K562 (cell line): Measurements from ENCODE around the gene ARHGAP18. TPM values are rescaled to one million over a fixed set of nuclear protein-coding genes. Genes with fewer than 3 reads are reported as not detected.

Experiments used
- ATAC-seq: fragments of 200-7000 bp; cut with Tn5 transposase; 3 replicates; pipeline ENCODE4 v1.9.1; 2020; ENCODE audit warnings: moderate library complexity
- BruUV-seq: library from RNA; stranded (reverse); fragments of 400-500 nt; replicated peaks from 2 replicates; lab custom pipeline; 2021; lab: Mats Ljungman, UMichigan
- CTCF ChIA-PET: fragments of 300-600 bp; formaldehyde crosslinking; extraction: SDS; loops from one replicate; lab custom pipeline; 2021; ENCODE audit warnings: low intra/inter-chr PET ratio; lab: Yijun Ruan, JAX
- POLR2A ChIA-PET: fragments of 300-600, 350-650 bp; sonication (Branson Sonifier 250); formaldehyde crosslinking; extraction: SDS; loops from one replicate; lab custom pipeline; 2021; ENCODE audit warnings: antibody characterized with exemption, inconsistent platforms; lab: Yijun Ruan, JAX
- DNase-seq, 4 experiments: peaks; one replicate each; pipeline versions ENCODE4 v3.0.0 to v3.0.0-alpha.2; 2011 to 2018; ENCODE audit warnings: low spot score in 3 of 4, mixed read lengths in 3 of 4; ENCODE audit errors: extremely low read depth in 1 of 4
- FAIRE-seq: peaks from 2 replicates; lab custom pipeline; 2011; peaks lifted over from hg19 to GRCh38; lab: Jason Lieb, UNC
- H2AFZ ChIP-seq: 2 replicates; pipeline ENCODE4 v1.6.0; 2011; ENCODE audit warnings: low read depth, low read length, control low read depth, inconsistent platforms
- H3K27ac ChIP-seq: fragments of 200-600 bp; 3 replicates; pipeline ENCODE4 v1.8.0; 2011; ENCODE audit warnings: low read depth, mild to moderate bottlenecking, control low read depth, inconsistent platforms, low read length, moderate library complexity, mixed read lengths; ENCODE audit errors: extremely low read depth
- H3K27me3 ChIP-seq, 2 experiments: fragments of 300-600 bp in 1 of 2; 2 replicates in 1 of 2; 3 replicates in 1 of 2; pipeline versions ENCODE4 v1.6.0 to v1.8.0; 2011; ENCODE audit warnings: inconsistent platforms in 2 of 2, low read length in 2 of 2, mild to moderate bottlenecking in 1 of 2, mixed read lengths in 1 of 2, moderate library complexity in 1 of 2; ENCODE audit not compliant: control insufficient read depth in 2 of 2, insufficient read depth in 2 of 2
- H3K36me3 ChIP-seq: fragments of 300-600 bp; 3 replicates; pipeline ENCODE4 v1.8.0; 2011; ENCODE audit warnings: mild to moderate bottlenecking, low read length, inconsistent platforms; ENCODE audit not compliant: control insufficient read depth, insufficient read depth
- H3K4me1 ChIP-seq, 2 experiments: fragments of 200-600 bp in 1 of 2; replicated peaks in 1 of 2; 2 replicates in 1 of 2; 3 replicates in 1 of 2; pipeline versions ENCODE4 v1.5.1 to v1.8.0; 2011; ENCODE audit warnings: inconsistent platforms in 2 of 2, low read length in 2 of 2, mild to moderate bottlenecking in 1 of 2, mixed read lengths in 1 of 2, moderate library complexity in 1 of 2; ENCODE audit not compliant: control insufficient read depth in 2 of 2, insufficient read depth in 2 of 2
- H3K4me2 ChIP-seq: 2 replicates; pipeline ENCODE4 v1.6.1; 2011; ENCODE audit warnings: low read length, control low read depth, inconsistent platforms, mixed read lengths; ENCODE audit not compliant: insufficient read depth
- H3K4me3 ChIP-seq: fragments of 200-600 bp; sonication (generic), shearing (Covaris generic); 2 replicates; pipeline ENCODE4 v1.5.1; 2016; ENCODE audit warnings: control low read depth, inconsistent platforms
- H3K79me2 ChIP-seq: fragments of 200-600 bp; 3 replicates; pipeline ENCODE4 v1.8.0; 2011; ENCODE audit warnings: low read length, inconsistent platforms; ENCODE audit not compliant: control insufficient read depth, insufficient read depth
- H3K9ac ChIP-seq, 2 experiments: 2 replicates each; pipeline versions ENCODE4 v1.6.0 to v1.6.1; 2011; ENCODE audit warnings: low read depth in 2 of 2, low read length in 2 of 2, control low read depth in 1 of 2, inconsistent platforms in 1 of 2, mild to moderate bottlenecking in 1 of 2, mixed read lengths in 1 of 2; ENCODE audit not compliant: insufficient read depth in 1 of 2
- H3K9me1 ChIP-seq: one replicate; pipeline ENCODE4 v1.6.0; 2011; ENCODE audit warnings: inconsistent platforms, mild to moderate bottlenecking, low read length, moderate library complexity; ENCODE audit not compliant: control insufficient read depth, insufficient read depth
- H3K9me3 ChIP-seq: replicated peaks from 2 replicates; pipeline ENCODE4 v1.5.1; 2011; ENCODE audit warnings: low read depth, low read length, inconsistent platforms; ENCODE audit not compliant: control insufficient read depth, insufficient read depth
- H4K20me1 ChIP-seq: replicated peaks from 2 replicates; pipeline ENCODE4 v1.6.1; 2011; ENCODE audit warnings: low read length, inconsistent platforms, mixed read lengths; ENCODE audit not compliant: control insufficient read depth, insufficient read depth
- COPS2 ChIP-seq: fragments of 450-650 bp; conservative IDR thresholded peaks from 2 replicates; pipeline ENCODE4 v1.6.1; 2016; ENCODE audit warnings: mild to moderate bottlenecking, moderate library complexity
- KLF13 ChIP-seq: fragments of 450-650 bp; IDR thresholded peaks from 2 replicates; pipeline ENCODE4 v1.6.1; 2016; ENCODE audit warnings: missing genetic modification characterization, low read depth, mild to moderate bottlenecking, missing compliant biosample characterization, moderate library complexity, borderline replicate concordance
- KLF16 ChIP-seq: IDR thresholded peaks from 2 replicates; pipeline ENCODE4 v1.6.1; 2016; ENCODE audit warnings: antibody characterized with exemption
- POLR2AphosphoS2 ChIP-seq: IDR thresholded peaks from 2 replicates; pipeline ENCODE4 v1.6.1; 2012; ENCODE audit warnings: low read length, improper control_type of control experiment
- PURB ChIP-seq: sonication (generic); formaldehyde crosslinking; IDR thresholded peaks from 2 replicates; pipeline ENCODE4 v1.9.0; 2021; ENCODE audit warnings: low read depth, mild to moderate bottlenecking, missing genetic modification reagents
- SRSF1 ChIP-seq: fragments of 200-400 bp; formaldehyde crosslinking; IDR thresholded peaks from 2 replicates; pipeline ENCODE4 v1.6.1; 2017; ENCODE audit warnings: mild to moderate bottlenecking, low read depth, low read length, moderate library complexity
- ZBTB8A ChIP-seq: fragments of 450-650 bp; IDR thresholded peaks from 2 replicates; pipeline ENCODE4 v1.6.1; 2018; ENCODE audit warnings: mild to moderate bottlenecking, moderate library complexity; ENCODE audit not compliant: partially characterized antibody
- ZC3H11A ChIP-seq: IDR thresholded peaks from 2 replicates; pipeline ENCODE4 v1.6.1; 2012; ENCODE audit warnings: low read depth, low read length, improper control_type of control experiment
- ZNF253 ChIP-seq: fragments of 250-450 bp; sonication (Bioruptor Pico); conservative IDR thresholded peaks from 2 replicates; pipeline ENCODE4 v1.6.1; 2021; ENCODE audit warnings: mild to moderate bottlenecking
- WGBS: fragments of 100-300 bp; shearing (Covaris generic); methylation state at CpG from one replicate; pipeline ENCODE4 v1.1.6; 2016; ENCODE audit warnings: low coverage, mixed read lengths; ENCODE audit not compliant: insufficient coverage; ENCODE audit errors: missing lambda C conversion rate; 5-methylcytosine and 5-hydroxymethylcytosine counted together
- in situ Hi-C: fragments of 300-500 bp; cut with MboI; formaldehyde crosslinking; loops from 4 replicates; pipeline ENCODE4 v1.15.0; 2018; ENCODE audit warnings: inconsistent platforms, mixed read lengths
- intact Hi-C: fragments of 100-400 bp; cut with micrococcal nuclease; formaldehyde crosslinking; loops from 2 replicates; pipeline ENCODE4 v1.14.2; 2022
- polyA plus RNA-seq, 8 experiments: library from polyadenylated mRNA; depleted of rRNA in 4 of 8; stranded (reverse) in 5 of 8; unstranded in 3 of 8; fragments of >200 nt; fragmentation: Nextera tagmentation in 2 of 8; fragmentation: Illumina TruSeq in 1 of 8; extraction: Ambion mirVana in 2 of 8; extraction: Trizol in 1 of 8; gene quantifications; 2 replicates each; pipeline versions ENCODE4 v1.2.1 to v1.2.3, GENCODE V29; 2011 to 2014; ENCODE audit warnings: inconsistent platforms in 1 of 8, missing spikeins in 1 of 8
- total RNA-seq, 7 experiments: library from RNA; depleted of rRNA in 6 of 7; stranded (reverse); fragments of >200 nt in 6 of 7; fragmentation: Illumina TruSeq in 2 of 7; extraction: Trizol in 2 of 7; gene quantifications; 2 replicates each; pipeline versions ENCODE4 v1.2.1 to v1.2.3, GENCODE V29; 2011 to 2021; ENCODE audit warnings: low replicate concordance in 1 of 7
- TF ChIP-seq, protein P1 (sequence below), 2 experiments: fragments of 150-350 bp in 1 of 2; IDR thresholded peaks; 2 replicates each; pipeline ENCODE4 v1.6.1; 2012 to 2016; ENCODE audit warnings: low read depth in 2 of 2, low read length in 2 of 2, mild to moderate bottlenecking in 1 of 2, moderate library complexity in 1 of 2
- TF ChIP-seq, protein P2 (sequence below): fragments of 250-450 bp; sonication (Bioruptor Pico); IDR thresholded peaks from 2 replicates; pipeline ENCODE4 v1.5.0; 2022; ENCODE audit warnings: mild to moderate bottlenecking
- TF ChIP-seq, protein P3 (sequence below): fragments of 450-650 bp; conservative IDR thresholded peaks from 2 replicates; pipeline ENCODE4 v1.6.1; 2016; ENCODE audit warnings: missing genetic modification characterization, low read depth, mild to moderate bottlenecking, control low read depth, missing compliant biosample characterization
- TF ChIP-seq, protein P4 (sequence below): fragments of 250-450 bp; sonication (Bioruptor Pico); IDR thresholded peaks from 2 replicates; pipeline ENCODE4 v1.5.0; 2021

ARHGAP18 gene
- total and polyA plus RNA-seq, 9 of the 15 experiments (the other 6 are each of a cell fraction or from before 2014, with no cell fraction given), result 13.3 to 29.7 (median 21.1) TPM

DNA sequence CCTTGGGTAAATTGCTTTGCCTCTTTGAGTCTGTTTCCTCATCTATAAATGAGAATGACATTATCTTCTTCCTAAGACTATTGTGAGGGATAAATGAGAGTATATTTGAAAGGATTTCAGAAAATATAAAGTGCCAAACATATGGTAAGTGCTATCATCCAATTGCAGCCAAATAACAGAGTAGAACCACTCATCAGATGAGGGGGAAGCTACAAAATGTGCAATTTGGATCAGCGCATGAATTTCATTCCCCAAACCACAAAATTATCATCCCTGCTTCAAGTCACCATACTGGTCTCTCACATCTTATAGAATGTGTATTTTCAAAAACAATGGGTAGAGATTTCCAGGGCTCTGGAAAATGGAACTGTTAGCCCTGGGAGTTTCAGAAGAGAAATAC is 158.5 kb downstream of the ARHGAP18 start:
- CTCF ChIA-PET, result no interaction called here
- POLR2A ChIA-PET, result no interaction called here

More for the DNA sequence above, 158.5 kb downstream of the ARHGAP18 start:
- DNase-seq (no peak), FAIRE-seq (no peak), ATAC-seq (no peak)
- TF ChIP-seq ZNF253 (CRISPR knock-in tag) (no peak), PURB (no peak), POLR2AphosphoS2 (no peak), KLF16 (no peak), COPS2 (no peak), SRSF1 (no peak), ZC3H11A (no peak), ZBTB8A (no peak), KLF13 (tag) (no peak)
- TF ChIP-seq, protein P1, sequence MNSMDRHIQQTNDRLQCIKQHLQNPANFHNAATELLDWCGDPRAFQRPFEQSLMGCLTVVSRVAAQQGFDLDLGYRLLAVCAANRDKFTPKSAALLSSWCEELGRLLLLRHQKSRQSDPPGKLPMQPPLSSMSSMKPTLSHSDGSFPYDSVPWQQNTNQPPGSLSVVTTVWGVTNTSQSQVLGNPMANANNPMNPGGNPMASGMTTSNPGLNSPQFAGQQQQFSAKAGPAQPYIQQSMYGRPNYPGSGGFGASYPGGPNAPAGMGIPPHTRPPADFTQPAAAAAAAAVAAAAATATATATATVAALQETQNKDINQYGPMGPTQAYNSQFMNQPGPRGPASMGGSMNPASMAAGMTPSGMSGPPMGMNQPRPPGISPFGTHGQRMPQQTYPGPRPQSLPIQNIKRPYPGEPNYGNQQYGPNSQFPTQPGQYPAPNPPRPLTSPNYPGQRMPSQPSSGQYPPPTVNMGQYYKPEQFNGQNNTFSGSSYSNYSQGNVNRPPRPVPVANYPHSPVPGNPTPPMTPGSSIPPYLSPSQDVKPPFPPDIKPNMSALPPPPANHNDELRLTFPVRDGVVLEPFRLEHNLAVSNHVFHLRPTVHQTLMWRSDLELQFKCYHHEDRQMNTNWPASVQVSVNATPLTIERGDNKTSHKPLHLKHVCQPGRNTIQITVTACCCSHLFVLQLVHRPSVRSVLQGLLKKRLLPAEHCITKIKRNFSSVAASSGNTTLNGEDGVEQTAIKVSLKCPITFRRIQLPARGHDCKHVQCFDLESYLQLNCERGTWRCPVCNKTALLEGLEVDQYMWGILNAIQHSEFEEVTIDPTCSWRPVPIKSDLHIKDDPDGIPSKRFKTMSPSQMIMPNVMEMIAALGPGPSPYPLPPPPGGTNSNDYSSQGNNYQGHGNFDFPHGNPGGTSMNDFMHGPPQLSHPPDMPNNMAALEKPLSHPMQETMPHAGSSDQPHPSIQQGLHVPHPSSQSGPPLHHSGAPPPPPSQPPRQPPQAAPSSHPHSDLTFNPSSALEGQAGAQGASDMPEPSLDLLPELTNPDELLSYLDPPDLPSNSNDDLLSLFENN (IDR thresholded peaks at IDR 0.05; ENCODE audit: low read depth in 2 of 2, low read length in 2 of 2), result no peak
- TF ChIP-seq, protein P2, sequence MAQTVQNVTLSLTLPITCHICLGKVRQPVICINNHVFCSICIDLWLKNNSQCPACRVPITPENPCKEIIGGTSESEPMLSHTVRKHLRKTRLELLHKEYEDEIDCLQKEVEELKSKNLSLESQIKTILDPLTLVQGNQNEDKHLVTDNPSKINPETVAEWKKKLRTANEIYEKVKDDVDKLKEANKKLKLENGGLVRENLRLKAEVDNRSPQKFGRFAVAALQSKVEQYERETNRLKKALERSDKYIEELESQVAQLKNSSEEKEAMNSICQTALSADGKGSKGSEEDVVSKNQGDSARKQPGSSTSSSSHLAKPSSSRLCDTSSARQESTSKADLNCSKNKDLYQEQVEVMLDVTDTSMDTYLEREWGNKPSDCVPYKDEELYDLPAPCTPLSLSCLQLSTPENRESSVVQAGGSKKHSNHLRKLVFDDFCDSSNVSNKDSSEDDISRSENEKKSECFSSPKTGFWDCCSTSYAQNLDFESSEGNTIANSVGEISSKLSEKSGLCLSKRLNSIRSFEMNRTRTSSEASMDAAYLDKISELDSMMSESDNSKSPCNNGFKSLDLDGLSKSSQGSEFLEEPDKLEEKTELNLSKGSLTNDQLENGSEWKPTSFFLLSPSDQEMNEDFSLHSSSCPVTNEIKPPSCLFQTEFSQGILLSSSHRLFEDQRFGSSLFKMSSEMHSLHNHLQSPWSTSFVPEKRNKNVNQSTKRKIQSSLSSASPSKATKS, result no peak
- TF ChIP-seq, protein P3, sequence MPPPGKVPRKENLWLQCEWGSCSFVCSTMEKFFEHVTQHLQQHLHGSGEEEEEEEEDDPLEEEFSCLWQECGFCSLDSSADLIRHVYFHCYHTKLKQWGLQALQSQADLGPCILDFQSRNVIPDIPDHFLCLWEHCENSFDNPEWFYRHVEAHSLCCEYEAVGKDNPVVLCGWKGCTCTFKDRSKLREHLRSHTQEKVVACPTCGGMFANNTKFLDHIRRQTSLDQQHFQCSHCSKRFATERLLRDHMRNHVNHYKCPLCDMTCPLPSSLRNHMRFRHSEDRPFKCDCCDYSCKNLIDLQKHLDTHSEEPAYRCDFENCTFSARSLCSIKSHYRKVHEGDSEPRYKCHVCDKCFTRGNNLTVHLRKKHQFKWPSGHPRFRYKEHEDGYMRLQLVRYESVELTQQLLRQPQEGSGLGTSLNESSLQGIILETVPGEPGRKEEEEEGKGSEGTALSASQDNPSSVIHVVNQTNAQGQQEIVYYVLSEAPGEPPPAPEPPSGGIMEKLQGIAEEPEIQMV (tag), result no peak
- TF ChIP-seq, protein P4, sequence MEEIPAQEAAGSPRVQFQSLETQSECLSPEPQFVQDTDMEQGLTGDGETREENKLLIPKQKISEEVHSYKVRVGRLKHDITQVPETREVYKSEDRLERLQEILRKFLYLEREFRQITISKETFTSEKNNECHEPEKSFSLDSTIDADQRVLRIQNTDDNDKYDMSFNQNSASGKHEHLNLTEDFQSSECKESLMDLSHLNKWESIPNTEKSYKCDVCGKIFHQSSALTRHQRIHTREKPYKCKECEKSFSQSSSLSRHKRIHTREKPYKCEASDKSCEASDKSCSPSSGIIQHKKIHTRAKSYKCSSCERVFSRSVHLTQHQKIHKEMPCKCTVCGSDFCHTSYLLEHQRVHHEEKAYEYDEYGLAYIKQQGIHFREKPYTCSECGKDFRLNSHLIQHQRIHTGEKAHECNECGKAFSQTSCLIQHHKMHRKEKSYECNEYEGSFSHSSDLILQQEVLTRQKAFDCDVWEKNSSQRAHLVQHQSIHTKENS (CRISPR knock-in tag), result no peak
- H3K4me3 ChIP-seq, result no peak overlapping the region
- H3K9me1 ChIP-seq, result no peaks in the 10 kb centered on the region
- in situ Hi-C loops (no loop called here), intact Hi-C loops (no loop called here)
- H3K9me3 ChIP-seq, result no peaks in the 10 kb centered on the region
- H3K4me2 ChIP-seq, result no peak overlapping the region
- no peaks in the 10 kb centered on the region for H4K20me1 ChIP-seq
- no peak overlapping the region for H2AFZ ChIP-seq
- H3K9ac ChIP-seq, result no peak overlapping the region
- no peaks in the 10 kb centered on the region; a peak in 1 of 5 replicates for H3K4me1 ChIP-seq
- no peaks in the 10 kb centered on the region for H3K36me3 ChIP-seq
- no peaks in the 10 kb centered on the region; a peak in 1 of 5 replicates for H3K27me3 ChIP-seq
- 23% methylated on average over 1 of the region's 1 CpG for WGBS
- BruUV-seq, result no TSS peak
- no peaks in the 10 kb centered on the region for H3K79me2 ChIP-seq
- no peak overlapping the region for H3K27ac ChIP-seq
